B cell (primary cell): ENCODE measurements around the gene CAMTA1. TPM values are rescaled to one million over a fixed set of nuclear protein-coding genes. Genes with fewer than 3 reads are reported as not detected.

ENCODE experiments used
- ATAC-seq: fragments of 200-7000 bp; cut with Tn5 transposase; one replicate; pipeline ENCODE4 v1.10.0; 2021; ENCODE audit warnings: low read depth, mild to moderate bottlenecking, moderate number of reproducible peaks, moderate library complexity
- CTCF ChIA-PET: fragments of 350-600 bp; sonication (Branson Sonifier 250); formaldehyde crosslinking; loops from one replicate; lab custom pipeline; 2021; ENCODE audit warnings: antibody characterized with exemption, inconsistent platforms; lab: Charles Lee
- POLR2A ChIA-PET: fragments of 350-600 bp; sonication (Branson Sonifier 250); formaldehyde crosslinking; loops from one replicate; lab custom pipeline; 2021; ENCODE audit warnings: antibody characterized with exemption; lab: Charles Lee
- DNase-seq: peaks from one replicate; pipeline ENCODE4 v3.0.0; 2013
- H2AFZ ChIP-seq: 2 replicates; pipeline ENCODE4 v1.6.1; 2012; ENCODE audit warnings: mild to moderate bottlenecking, low read depth, low read length; ENCODE audit not compliant: insufficient read depth, poor library complexity, severe bottlenecking
- H3K27ac ChIP-seq, 2 donors: 1 replicate in 1 of 2; 2 replicates in 1 of 2; pipeline ENCODE4 v1.5.1; 2012 to 2013; ENCODE audit warnings: low read length in 2 of 2, mild to moderate bottlenecking in 2 of 2, moderate library complexity in 1 of 2
- H3K27me3 ChIP-seq, 4 experiments: fragments of 200-600 bp in 1 of 4; sonication (generic) in 1 of 4; replicated peaks in 1 of 4; 1 replicate in 2 of 4; 2 replicates in 2 of 4; pipeline versions ENCODE4 v1.6.1 to v1.7.0; 2013 to 2016; ENCODE audit warnings: low read length in 3 of 4, mild to moderate bottlenecking in 2 of 4, mixed read lengths in 1 of 4, moderate library complexity in 1 of 4; ENCODE audit not compliant: insufficient read depth in 4 of 4, control insufficient read depth in 3 of 4; ENCODE audit errors: control extremely low read depth in 1 of 4
- H3K36me3 ChIP-seq, 2 experiments: replicated peaks in 1 of 2; 1 replicate in 1 of 2; 2 replicates in 1 of 2; pipeline versions ENCODE4 v1.6.1 to v1.7.1; 2013; ENCODE audit warnings: low read length in 1 of 2; ENCODE audit not compliant: insufficient read depth in 2 of 2, control insufficient read depth in 1 of 2; ENCODE audit errors: control extremely low read depth in 1 of 2, extremely low read depth in 1 of 2
- H3K4me1 ChIP-seq, 2 donors: fragments of 200-600 bp in 1 of 2; sonication (generic) in 1 of 2; 1 replicate in 1 of 2; 2 replicates in 1 of 2; pipeline versions ENCODE4 v1.5.1 to v1.6.1; 2013 to 2017; ENCODE audit warnings: low read length in 2 of 2; ENCODE audit not compliant: control insufficient read depth in 2 of 2, insufficient read depth in 2 of 2
- H3K4me2 ChIP-seq: replicated peaks from 2 replicates; pipeline ENCODE3; 2012; ENCODE audit warnings: mild to moderate bottlenecking, low read depth, low read length; ENCODE audit not compliant: poor library complexity, severe bottlenecking
- H3K4me3 ChIP-seq, 5 experiments: fragments of 200-600 bp in 1 of 5; sonication (generic) in 1 of 5; 1 replicate in 3 of 5; 2 replicates in 2 of 5; pipeline versions ENCODE4 v1.5.1 to v1.7.0; 2011 to 2016; ENCODE audit warnings: low read length in 4 of 5, mild to moderate bottlenecking in 4 of 5, low read depth in 2 of 5, control low read depth in 1 of 5, moderate library complexity in 1 of 5; ENCODE audit not compliant: insufficient read depth in 1 of 5; ENCODE audit errors: control extremely low read depth in 1 of 5, extremely low read depth in 1 of 5
- H3K79me2 ChIP-seq: fragments of 200-600 bp; sonication (generic); one replicate; pipeline ENCODE4 v1.6.0; 2016; ENCODE audit warnings: low read length; ENCODE audit not compliant: control insufficient read depth, insufficient read depth
- H3K9ac ChIP-seq: fragments of 200-600 bp; sonication (generic); 2 replicates; pipeline ENCODE4 v1.6.1; 2017; ENCODE audit warnings: mild to moderate bottlenecking, low read length, moderate library complexity
- H3K9me3 ChIP-seq, 3 donors: one replicate each; pipeline versions ENCODE4 v1.6.1 to v1.7.1; 2013; ENCODE audit warnings: low read length in 2 of 3; ENCODE audit not compliant: control insufficient read depth in 2 of 3, insufficient read depth in 1 of 3; ENCODE audit errors: control extremely low read depth in 1 of 3
- H4K20me1 ChIP-seq: 2 replicates; pipeline ENCODE4 v1.6.0; 2012; ENCODE audit warnings: mild to moderate bottlenecking, low read length; ENCODE audit not compliant: insufficient read depth, control insufficient read depth, poor library complexity, severe bottlenecking
- H3K27ac Mint-ChIP-seq: one replicate; pipeline ENCODE4 v1.8.0; 2021; ENCODE audit warnings: mixed read lengths
- H3K27me3 Mint-ChIP-seq: one replicate; pipeline ENCODE4 v1.8.0; 2021; ENCODE audit warnings: mixed read lengths
- H3K4me1 Mint-ChIP-seq: one replicate; pipeline ENCODE4 v1.8.0; 2021; ENCODE audit warnings: mixed read lengths
- H3K4me3 Mint-ChIP-seq: one replicate; pipeline ENCODE4 v1.8.0; 2021; ENCODE audit warnings: mixed read lengths
- H3K9me3 Mint-ChIP-seq: one replicate; pipeline ENCODE4 v1.8.0; 2022; ENCODE audit warnings: mixed read lengths; ENCODE audit not compliant: insufficient read depth
- CTCF ChIP-seq: fragments of 200-600 bp; IDR thresholded peaks from one replicate; pipeline ENCODE4 v1.8.0; 2022; ENCODE audit warnings: antibody characterized with exemption, mild to moderate bottlenecking
- EZH2 ChIP-seq: IDR thresholded peaks from 2 replicates; pipeline ENCODE4 v1.6.1; 2012; ENCODE audit warnings: borderline replicate concordance, low read depth, mild to moderate bottlenecking, moderate library complexity, low read length; ENCODE audit not compliant: insufficient read depth, poor library complexity, severe bottlenecking
- WGBS: methylation state at CpG from one replicate; pipeline ENCODE4 v1.1.5; 2013; ENCODE audit warnings: missing lambda C conversion rate; ENCODE audit not compliant: insufficient coverage; 5-methylcytosine and 5-hydroxymethylcytosine counted together
- intact Hi-C: fragments of 100-400 bp; cut with micrococcal nuclease; formaldehyde crosslinking; loops from one replicate; pipeline ENCODE4 v1.10.0; 2022
- polyA plus RNA-seq: library from polyadenylated mRNA; depleted of rRNA; stranded (reverse); fragments of >200 nt; gene quantifications from 2 replicates; pipeline ENCODE4 v1.2.3, GENCODE V29; 2012
- total RNA-seq, 2 donors: library from RNA; stranded (reverse); fragments of 120-200 nt in 1 of 2; gene quantifications; 1 replicate in 1 of 2; 2 replicates in 1 of 2; pipeline versions ENCODE4 v1.2.3 to v1.2.4, GENCODE V29; 2013 to 2022

The CAMTA1 gene
- total and polyA plus RNA-seq, 2 donors (not counting 1 experiment from before 2014, with no cell fraction given), result 42.2 to 45.7 TPM

- intact Hi-C loops, result no loop called here
- no peaks in the 10 kb centered on the region for H3K9me3 Mint-ChIP-seq
- Histone ChIP-seq H3K9ac (no peak overlapping the region), H3K4me3 (no peak overlapping the region), H2AFZ (no peak overlapping the region), H3K27me3 (no peaks in the 10 kb centered on the region), H3K36me3 (no peaks in the 10 kb centered on the region), H3K4me1 (no peaks in the 10 kb centered on the region), H4K20me1 (no peaks in the 10 kb centered on the region), H3K4me2 (no peak overlapping the region), H3K27ac (no peak overlapping the region), H3K9me3 (no peaks in the 10 kb centered on the region), H3K79me2 (no peaks in the 10 kb centered on the region)
- no peak overlapping the region for H3K27ac Mint-ChIP-seq
- WGBS, result 86% methylated on average over 21 of the region's 21 CpGs
- DNase-seq, result no peak
- no peaks in the 10 kb centered on the region for H3K4me1 Mint-ChIP-seq
- no peak overlapping the region for H3K4me3 Mint-ChIP-seq
- CTCF ChIA-PET, result no interaction called here
- ATAC-seq, result no peak
- POLR2A ChIA-PET, result no interaction called here
- peaks cover 7% of the 10 kb centered on the region for H3K27me3 Mint-ChIP-seq
- TF ChIP-seq EZH2 (no peak), CTCF (no peak)
Observed at GRCh38 chr1:6907676-6908434, 122.6 kb downstream of the CAMTA1 start.

GRCh38 chr1:6909401-6909800 lies 124.1 kb downstream of the CAMTA1 start:
- no peak overlapping the region for H3K27ac Mint-ChIP-seq
- intact Hi-C loops, result no loop called here
- H3K4me2 ChIP-seq, result no peak overlapping the region
- peaks cover 13% of the 10 kb centered on the region for H3K27me3 Mint-ChIP-seq
- H3K9me3 ChIP-seq, result peaks cover 0 to 3% (median 0%) of the 10 kb centered on the region in 3 donors
- no peaks in the 10 kb centered on the region for H4K20me1 ChIP-seq
- no peaks in the 10 kb centered on the region for H3K9me3 Mint-ChIP-seq
- ChIA-PET CTCF (interaction anchor here (1.5 kb wide), 1 partner anchor 19 kb away, joined by 7 read pairs; no protein-coding TSS in a partner anchor), POLR2A (no interaction called here)
- H3K4me1 ChIP-seq, result no peaks in the 10 kb centered on the region
- no peak overlapping the region for H3K9ac ChIP-seq
- H2AFZ ChIP-seq, result no peak overlapping the region
- H3K79me2 ChIP-seq, result no peaks in the 10 kb centered on the region
- H3K36me3 ChIP-seq, result no peaks in the 10 kb centered on the region
- TF ChIP-seq CTCF (no peak), EZH2 (no peak)
- ATAC-seq, result no peak
- no peaks in the 10 kb centered on the region for H3K27me3 ChIP-seq
- no peak overlapping the region for H3K4me3 Mint-ChIP-seq
- H3K4me1 Mint-ChIP-seq, result no peaks in the 10 kb centered on the region
- H3K4me3 ChIP-seq, result no peak overlapping the region
- H3K27ac ChIP-seq, result no peak overlapping the region
- 96% methylated on average over 5 of the region's 5 CpGs for WGBS
- DNase-seq, result no peak
